Measurements from ENCODE around the gene PDCD1. TPM values are rescaled to one million over a fixed set of nuclear protein-coding genes. Genes with fewer than 3 reads are reported as not detected.

The PDCD1 gene
- total RNA-seq, 1 experiment from 2014 or later = not detected

DNA sequence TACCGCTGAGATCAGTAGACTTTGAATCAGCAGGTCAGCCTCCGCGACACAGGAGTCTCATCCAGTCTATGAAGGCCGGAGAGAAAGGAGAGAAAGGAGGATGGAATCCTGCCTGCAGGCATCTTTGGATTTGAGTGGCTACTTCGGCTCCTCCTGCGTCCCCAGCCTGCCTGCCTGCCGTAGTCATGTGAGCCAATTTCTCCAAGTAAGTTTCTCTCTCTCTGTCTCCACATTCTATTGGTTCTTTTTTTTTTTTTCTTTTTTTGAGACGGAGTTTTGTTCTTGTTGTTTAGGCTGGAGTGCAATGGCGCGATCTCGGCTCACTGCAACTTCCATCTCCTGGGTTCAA lies 16.7 kb downstream of the PDCD1 start:
- Histone ChIP-seq H3K27me3 (ENCODE audit: insufficient read depth, low read depth) (peaks cover 66% of the 10 kb centered on the region), H3K4me3 (no peak overlapping the region), H3K79me2 (ENCODE audit: low read depth) (no peaks in the 10 kb centered on the region), H3K4me2 (no peak overlapping the region), H3F3A (ENCODE audit: insufficient read depth, low read depth) (no peaks in the 10 kb centered on the region; the same call in 1 of the 2 replicates), H2AFZ (no peak overlapping the region), H3K9me2 (ENCODE audit: insufficient read depth) (no peaks in the 10 kb centered on the region), H3K9me3 (ENCODE audit: insufficient read depth, low read depth) (no peaks in the 10 kb centered on the region), H3K4me1 (replicated peaks; ENCODE audit: insufficient read depth) (no peaks in the 10 kb centered on the region), H4K20me1 (ENCODE audit: insufficient read depth) (no peaks in the 10 kb centered on the region), H3K36me3 (ENCODE audit: low read depth) (no peaks in the 10 kb centered on the region), H3K27ac (no peak overlapping the region)
- intact Hi-C loops (cut with micrococcal nuclease; ENCODE audit: unreplicated experiment) = no loop called here
- TF ChIP-seq EZH2 (IDR thresholded peaks at IDR 0.05; ENCODE audit: low read depth) = no peak
- TF ChIP-seq, protein P1, sequence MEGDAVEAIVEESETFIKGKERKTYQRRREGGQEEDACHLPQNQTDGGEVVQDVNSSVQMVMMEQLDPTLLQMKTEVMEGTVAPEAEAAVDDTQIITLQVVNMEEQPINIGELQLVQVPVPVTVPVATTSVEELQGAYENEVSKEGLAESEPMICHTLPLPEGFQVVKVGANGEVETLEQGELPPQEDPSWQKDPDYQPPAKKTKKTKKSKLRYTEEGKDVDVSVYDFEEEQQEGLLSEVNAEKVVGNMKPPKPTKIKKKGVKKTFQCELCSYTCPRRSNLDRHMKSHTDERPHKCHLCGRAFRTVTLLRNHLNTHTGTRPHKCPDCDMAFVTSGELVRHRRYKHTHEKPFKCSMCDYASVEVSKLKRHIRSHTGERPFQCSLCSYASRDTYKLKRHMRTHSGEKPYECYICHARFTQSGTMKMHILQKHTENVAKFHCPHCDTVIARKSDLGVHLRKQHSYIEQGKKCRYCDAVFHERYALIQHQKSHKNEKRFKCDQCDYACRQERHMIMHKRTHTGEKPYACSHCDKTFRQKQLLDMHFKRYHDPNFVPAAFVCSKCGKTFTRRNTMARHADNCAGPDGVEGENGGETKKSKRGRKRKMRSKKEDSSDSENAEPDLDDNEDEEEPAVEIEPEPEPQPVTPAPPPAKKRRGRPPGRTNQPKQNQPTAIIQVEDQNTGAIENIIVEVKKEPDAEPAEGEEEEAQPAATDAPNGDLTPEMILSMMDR (conservative IDR thresholded peaks at IDR 0.05) = no peak
- DNase-seq = no peak
- ChIA-PET POLR2A (ENCODE audit: unreplicated experiment) (no interaction called here), CTCF (no interaction called here)
- no TSS peak for BruUV-seq (replicated peaks)

DNA sequence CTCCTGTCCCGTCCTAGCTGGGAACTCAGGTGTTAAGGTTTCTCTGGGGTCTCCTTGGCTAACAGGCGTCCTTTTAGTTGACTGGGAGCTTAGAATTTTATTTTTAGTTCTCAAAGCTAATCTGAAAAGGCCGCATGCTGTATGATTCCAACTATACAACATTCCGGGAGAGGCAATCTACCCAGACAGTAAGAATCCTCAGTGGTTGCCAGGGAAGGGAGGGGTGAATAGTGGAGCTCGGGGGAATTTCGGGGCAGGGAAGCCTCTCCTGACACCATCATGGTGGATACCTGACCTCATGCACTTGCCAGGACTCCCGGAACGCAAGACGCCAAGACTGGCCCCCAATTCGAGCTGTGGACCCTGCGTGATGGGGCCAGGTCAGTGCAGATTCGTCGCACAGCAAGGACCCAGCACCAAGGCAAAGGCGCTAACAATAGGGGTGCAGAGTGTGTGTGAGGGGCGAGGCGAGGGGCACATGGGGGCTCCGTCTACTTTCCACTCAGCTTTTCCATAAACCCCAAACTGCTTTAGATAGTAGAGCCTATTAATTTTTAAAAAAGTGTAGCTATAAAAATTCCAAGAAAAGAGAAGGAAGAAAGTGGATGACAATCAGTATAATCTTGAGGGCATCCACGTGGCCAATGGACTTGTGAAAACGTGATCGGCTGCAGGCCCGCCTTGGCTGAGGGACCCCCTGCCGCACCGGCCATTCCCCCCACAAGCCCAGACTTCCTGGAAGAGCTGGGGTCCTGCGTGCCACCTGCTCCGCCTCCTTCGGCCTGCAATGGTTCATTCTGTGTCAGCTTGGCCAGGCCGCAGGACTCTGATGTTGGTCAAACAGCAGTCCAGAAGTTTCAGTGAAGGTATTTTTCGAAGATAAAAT lies 17.3 kb downstream of the PDCD1 start:
- Histone ChIP-seq H3K4me2 (no peak overlapping the region), H4K20me1 (ENCODE audit: insufficient read depth) (no peaks in the 10 kb centered on the region), H3K79me2 (ENCODE audit: low read depth) (no peaks in the 10 kb centered on the region), H3K36me3 (ENCODE audit: low read depth) (no peaks in the 10 kb centered on the region), H3F3A (ENCODE audit: insufficient read depth, low read depth) (no peaks in the 10 kb centered on the region; the same call in 1 of the 2 replicates), H3K27me3 (ENCODE audit: insufficient read depth, low read depth) (peaks cover 70% of the 10 kb centered on the region), H2AFZ (no peak overlapping the region), H3K4me1 (replicated peaks; ENCODE audit: insufficient read depth) (no peaks in the 10 kb centered on the region), H3K4me3 (no peak overlapping the region), H3K27ac (no peak overlapping the region), H3K9me2 (ENCODE audit: insufficient read depth) (no peaks in the 10 kb centered on the region), H3K9me3 (ENCODE audit: insufficient read depth, low read depth) (no peaks in the 10 kb centered on the region)
- TF ChIP-seq, protein P1 (conservative IDR thresholded peaks at IDR 0.05) = no peak
- TF ChIP-seq EZH2 (IDR thresholded peaks at IDR 0.05; ENCODE audit: low read depth) = no peak
- ChIA-PET POLR2A (ENCODE audit: unreplicated experiment) (no interaction called here), CTCF (interaction anchor here (0.6 kb wide), 1 partner anchor 325 kb away, joined by 5 read pairs; no protein-coding TSS in a partner anchor)
- no TSS peak for BruUV-seq (replicated peaks)
- intact Hi-C loops (cut with micrococcal nuclease; ENCODE audit: unreplicated experiment) = no loop called here
- no peak for DNase-seq

DNA sequence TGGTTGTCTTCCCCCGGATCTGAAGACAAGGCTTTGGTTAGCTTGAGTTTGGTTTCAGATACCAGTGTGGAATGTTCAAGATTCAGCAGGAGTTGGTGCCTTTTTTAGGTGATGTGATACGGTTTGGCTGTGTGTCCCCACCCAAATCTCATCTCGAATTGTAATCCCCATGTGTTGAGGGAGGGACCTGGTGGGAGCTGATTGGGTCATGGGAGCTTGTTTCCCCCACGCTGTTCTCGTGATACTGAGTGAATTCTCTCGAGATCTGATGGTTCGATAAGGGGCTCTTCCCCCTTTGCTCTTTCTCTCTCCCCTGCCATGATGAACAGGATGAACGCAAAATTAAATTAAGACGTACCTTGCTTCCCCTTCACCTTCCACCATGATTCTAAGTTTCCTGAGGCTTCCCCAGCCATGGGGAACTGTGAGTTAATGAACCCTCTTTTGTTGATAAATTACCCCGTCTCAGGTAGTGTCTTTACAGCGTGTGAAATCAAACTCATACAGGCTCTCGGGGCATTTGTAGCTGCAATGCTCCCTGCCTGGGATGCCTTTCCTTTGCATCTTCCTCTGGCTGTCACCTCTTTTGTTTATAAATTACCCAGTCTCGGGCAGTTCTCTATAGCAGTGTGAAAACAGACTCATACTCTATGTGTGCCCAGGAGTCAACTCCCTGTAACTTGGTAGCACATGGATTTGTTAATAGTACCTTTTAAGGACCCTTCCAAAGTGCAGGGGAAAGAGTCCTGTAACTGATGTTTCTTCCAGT lies 21.3 kb downstream of the PDCD1 start:
- H3K9me2 ChIP-seq (ENCODE audit: insufficient read depth) = no peaks in the 10 kb centered on the region
- no peak overlapping the region for H3K4me3 ChIP-seq
- ChIA-PET POLR2A (ENCODE audit: unreplicated experiment) (no interaction called here), CTCF (interaction anchor here (1.0 kb wide), 1 partner anchor 102 kb away, joined by 3 read pairs; no protein-coding TSS in a partner anchor)
- TF ChIP-seq EZH2 (IDR thresholded peaks at IDR 0.05; ENCODE audit: low read depth) = no peak
- TF ChIP-seq, protein P1 (conservative IDR thresholded peaks at IDR 0.05) = no peak
- H3K27ac ChIP-seq = no peak overlapping the region
- intact Hi-C loops (cut with micrococcal nuclease; ENCODE audit: unreplicated experiment) = no loop called here
- H2AFZ ChIP-seq = no peak overlapping the region
- no peaks in the 10 kb centered on the region for H3K9me3 ChIP-seq (ENCODE audit: insufficient read depth, low read depth)
- H3K27me3 ChIP-seq (ENCODE audit: insufficient read depth, low read depth) = peaks cover 49% of the 10 kb centered on the region
- DNase-seq = no peak
- H3K36me3 ChIP-seq (ENCODE audit: low read depth) = no peaks in the 10 kb centered on the region
- H3K79me2 ChIP-seq (ENCODE audit: low read depth) = no peaks in the 10 kb centered on the region
- no peak overlapping the region for H3K4me2 ChIP-seq
- BruUV-seq (replicated peaks) = no TSS peak
- peaks cover 4% of the 10 kb centered on the region; the same call in 1 of the 2 replicates for H3K4me1 ChIP-seq (replicated peaks; ENCODE audit: insufficient read depth)
- no peaks in the 10 kb centered on the region; the same call in 1 of the 2 replicates for H3F3A ChIP-seq (ENCODE audit: insufficient read depth, low read depth)
- no peaks in the 10 kb centered on the region for H4K20me1 ChIP-seq (ENCODE audit: insufficient read depth)
